ENCODE measurements around the gene MMAA. TPM values are rescaled to one million over a fixed set of nuclear protein-coding genes. Genes with fewer than 3 reads are reported as not detected.

Gene MMAA
- total and polyA plus RNA-seq, 9 of the 15 experiments (the other 6 are each of a cell fraction or from before 2014, with no cell fraction given) = 0.86 to 2.3 (median 1.4) TPM

GRCh38 chr4:145618932-145619638, at the start of gene MMAA (continued):
- TF ChIP-seq SRSF7 (optimal IDR thresholded peaks at IDR 0.05; ENCODE audit: low read depth, low read length) (no peak), GATAD2A (IDR thresholded peaks at IDR 0.05) (peak; percentile 95), ZNF507 (tag; conservative IDR thresholded peaks at IDR 0.05) (no peak), ZNF445 (CRISPR knock-in tag; IDR thresholded peaks at IDR 0.05; ENCODE audit: low read depth) (no peak), PKNOX1 (IDR thresholded peaks at IDR 0.05) (no peak), ZBTB17 (CRISPR knock-in tag; IDR thresholded peaks at IDR 0.05) (0 out of 2 replicates have a peak, but pooled peaks have one; percentile 39), SREBF1 (IDR thresholded peaks at IDR 0.05; ENCODE audit: borderline replicate concordance, low read depth, low read length) (no peak), MECOM (CRISPR knock-in tag; IDR thresholded peaks at IDR 0.05) (no peak), MYBL2 (IDR thresholded peaks at IDR 0.05; ENCODE audit: low read depth) (no peak), MYBL2 (CRISPR knock-in tag; IDR thresholded peaks at IDR 0.05; ENCODE audit: borderline replicate concordance) (no peak), ZBTB26 (CRISPR knock-in tag; IDR thresholded peaks at IDR 0.05) (no peak), MTA1 (IDR thresholded peaks at IDR 0.05; ENCODE audit: borderline replicate concordance) (no peak), RFX7 (CRISPR knock-in tag; IDR thresholded peaks at IDR 0.05) (no peak), TGIF2 (CRISPR knock-in tag; IDR thresholded peaks at IDR 0.05) (no peak)
- TF ChIP-seq, protein P1, sequence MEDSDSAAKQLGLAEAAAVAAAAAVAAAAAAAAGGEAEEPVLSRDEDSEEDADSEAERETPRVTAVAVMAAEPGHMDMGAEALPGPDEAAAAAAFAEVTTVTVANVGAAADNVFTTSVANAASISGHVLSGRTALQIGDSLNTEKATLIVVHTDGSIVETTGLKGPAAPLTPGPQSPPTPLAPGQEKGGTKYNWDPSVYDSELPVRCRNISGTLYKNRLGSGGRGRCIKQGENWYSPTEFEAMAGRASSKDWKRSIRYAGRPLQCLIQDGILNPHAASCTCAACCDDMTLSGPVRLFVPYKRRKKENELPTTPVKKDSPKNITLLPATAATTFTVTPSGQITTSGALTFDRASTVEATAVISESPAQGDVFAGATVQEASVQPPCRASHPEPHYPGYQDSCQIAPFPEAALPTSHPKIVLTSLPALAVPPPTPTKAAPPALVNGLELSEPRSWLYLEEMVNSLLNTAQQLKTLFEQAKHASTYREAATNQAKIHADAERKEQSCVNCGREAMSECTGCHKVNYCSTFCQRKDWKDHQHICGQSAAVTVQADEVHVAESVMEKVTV (CRISPR knock-in tag; IDR thresholded peaks at IDR 0.05) = no peak
- TF ChIP-seq, protein P2, sequence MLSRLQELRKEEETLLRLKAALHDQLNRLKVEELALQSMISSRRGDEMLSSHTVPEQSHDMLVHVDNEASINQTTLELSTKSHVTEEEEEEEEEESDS (CRISPR knock-in tag; IDR thresholded peaks at IDR 0.05) = no peak
